Hematopoietic multipotent progenitor cell treated with erythropoietin and hydrocortisone succinate and interleukin-3 and kit ligand, for 15 days (in vitro differentiated cells): ENCODE results near the gene ANKRD34C.
"Not testable (repeated sequence)": the region's sequence is repeated elsewhere in the genome, so short reads cannot be mapped to it uniquely, and the experiment has no call there.

Experiments
- DNase-seq: peaks from one replicate; pipeline ENCODE4 v3.0.0-alpha.2; 2015; ENCODE audit warnings: low spot score

Gene ANKRD34C

GRCh38 chr15:79310985-79311900, 28.7 kb downstream of the ANKRD34C start, which contains the start of gene TMED3:
Gene TMED3, plus strand, starts transcription at chr15:79311112. Its CDS starts 138 bp downstream, at chr15:79311250.
- peak; percentile 24 for DNase-seq

GRCh38 chr15:79311901-79312553, 29.5 kb downstream of the ANKRD34C start:
- no peak for DNase-seq

- DNase-seq, result no peak
These were observed 31.7 kb downstream of the ANKRD34C start for GRCh38 chr15:79314186-79314585.

- DNase-seq, result no peak
These were observed 32.3 kb downstream of the ANKRD34C start for GRCh38 chr15:79314811-79315210.

- no peak for DNase-seq
These were observed 33.3 kb downstream of the ANKRD34C start for GRCh38 chr15:79315623-79316328.

- DNase-seq, result no peak
These were observed 34.3 kb downstream of the ANKRD34C start for GRCh38 chr15:79316864-79317263.

- not testable (repeated sequence) for DNase-seq
These were observed 37.5 kb downstream of the ANKRD34C start for GRCh38 chr15:79319973-79320372.

GRCh38 chr15:79321876-79322275, 39.4 kb downstream of the ANKRD34C start:
- no peak for DNase-seq

- DNase-seq, result no peak
These were observed 39.8 kb downstream of the ANKRD34C start for GRCh38 chr15:79322306-79322705.

- DNase-seq, result peak; percentile 19
These were observed 40.4 kb downstream of the ANKRD34C start for GRCh38 chr15:79322945-79323344.

GRCh38 chr15:79329171-79329611, 46.7 kb downstream of the ANKRD34C start:
- DNase-seq, result no peak
